ENCODE results near the gene PBX3.

- TF ChIP-seq CTCF (IDR thresholded peaks at IDR 0.05 in 8 of 11, conservative IDR thresholded peaks at IDR 0.05 in 3 of 11), result no peak
- TF ChIP-seq POLR2A (IDR thresholded peaks at IDR 0.05), result no peak
- TF ChIP-seq POLR2AphosphoS5 (IDR thresholded peaks at IDR 0.05), result no peak
Measured at GRCh38 chr9:125883565-125884217, 136.5 kb downstream of the PBX3 start.
